Measurements from ENCODE around the gene LAMTOR1.
A peak's percentile ranks its signal among the peaks of the same experiment; 100 is the strongest.

LAMTOR1 gene

DNA sequence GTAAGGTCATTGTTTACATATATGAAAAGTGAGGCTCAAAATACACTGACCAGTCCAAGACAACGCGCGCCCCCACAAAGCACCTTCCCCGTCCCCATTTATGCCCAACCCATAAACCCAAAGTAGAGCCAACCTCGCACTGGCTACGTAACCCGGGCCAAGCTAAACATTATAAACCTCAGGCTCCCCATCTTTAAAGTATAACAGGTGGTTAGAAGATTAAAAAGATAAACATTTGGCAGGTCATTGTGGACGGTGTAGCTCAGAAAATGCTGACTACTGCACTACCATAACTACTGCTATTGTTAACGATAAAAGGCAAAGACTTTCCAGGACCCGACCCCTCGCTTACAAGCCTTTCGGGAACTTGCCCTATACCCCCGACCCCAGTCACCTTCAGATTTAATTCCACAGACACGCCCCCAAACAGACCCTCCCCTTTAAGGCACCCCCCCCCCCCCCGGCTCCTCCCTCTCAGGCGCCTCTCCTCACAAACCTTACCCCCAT, 23.2 kb downstream of the LAMTOR1 start:
- Histone ChIP-seq H3K4me3 (ENCODE audit: low read depth in 1 of 2, low read length in 2 of 2) (peak overlapping the region; percentile 86 to 96), H4K20me1 (ENCODE audit: insufficient read depth, low read length) (peaks cover 23% of the 10 kb centered on the region), H3K27ac (ENCODE audit: low read length) (peak overlapping the region; percentile 92), H2AFZ (ENCODE audit: low read depth, low read length) (peak overlapping the region; percentile 81), H3K36me3 (ENCODE audit: insufficient read depth, low read length) (peaks cover 17% of the 10 kb centered on the region), H3K4me1 (ENCODE audit: insufficient read depth, low read length) (peaks cover 36% of the 10 kb centered on the region), H3K79me2 (ENCODE audit: insufficient read depth, low read length) (peaks cover 54% of the 10 kb centered on the region), H3K9me3 (ENCODE audit: insufficient read depth, low read length, severe bottlenecking) (no peaks in the 10 kb centered on the region), H3K4me2 (ENCODE audit: insufficient read depth, low read length) (peak overlapping the region; percentile 95), H3K27me3 (ENCODE audit: insufficient read depth, low read length, poor library complexity) (no peaks in the 10 kb centered on the region), H3K9ac (ENCODE audit: low read depth, low read length) (peak overlapping the region; percentile 81)
- TF ChIP-seq EZH2 (IDR thresholded peaks at IDR 0.05; ENCODE audit: borderline replicate concordance, low read depth, low read length, severe bottlenecking), result no peak
- TF ChIP-seq, protein P1, sequence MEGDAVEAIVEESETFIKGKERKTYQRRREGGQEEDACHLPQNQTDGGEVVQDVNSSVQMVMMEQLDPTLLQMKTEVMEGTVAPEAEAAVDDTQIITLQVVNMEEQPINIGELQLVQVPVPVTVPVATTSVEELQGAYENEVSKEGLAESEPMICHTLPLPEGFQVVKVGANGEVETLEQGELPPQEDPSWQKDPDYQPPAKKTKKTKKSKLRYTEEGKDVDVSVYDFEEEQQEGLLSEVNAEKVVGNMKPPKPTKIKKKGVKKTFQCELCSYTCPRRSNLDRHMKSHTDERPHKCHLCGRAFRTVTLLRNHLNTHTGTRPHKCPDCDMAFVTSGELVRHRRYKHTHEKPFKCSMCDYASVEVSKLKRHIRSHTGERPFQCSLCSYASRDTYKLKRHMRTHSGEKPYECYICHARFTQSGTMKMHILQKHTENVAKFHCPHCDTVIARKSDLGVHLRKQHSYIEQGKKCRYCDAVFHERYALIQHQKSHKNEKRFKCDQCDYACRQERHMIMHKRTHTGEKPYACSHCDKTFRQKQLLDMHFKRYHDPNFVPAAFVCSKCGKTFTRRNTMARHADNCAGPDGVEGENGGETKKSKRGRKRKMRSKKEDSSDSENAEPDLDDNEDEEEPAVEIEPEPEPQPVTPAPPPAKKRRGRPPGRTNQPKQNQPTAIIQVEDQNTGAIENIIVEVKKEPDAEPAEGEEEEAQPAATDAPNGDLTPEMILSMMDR (IDR thresholded peaks at IDR 0.05; ENCODE audit: borderline replicate concordance, extremely low read depth, low read length, poor library complexity, severe bottlenecking), result no peak
- ATAC-seq (ENCODE audit: insufficient read depth, low read depth) (peak; percentile 42), DNase-seq (no peak)

DNA sequence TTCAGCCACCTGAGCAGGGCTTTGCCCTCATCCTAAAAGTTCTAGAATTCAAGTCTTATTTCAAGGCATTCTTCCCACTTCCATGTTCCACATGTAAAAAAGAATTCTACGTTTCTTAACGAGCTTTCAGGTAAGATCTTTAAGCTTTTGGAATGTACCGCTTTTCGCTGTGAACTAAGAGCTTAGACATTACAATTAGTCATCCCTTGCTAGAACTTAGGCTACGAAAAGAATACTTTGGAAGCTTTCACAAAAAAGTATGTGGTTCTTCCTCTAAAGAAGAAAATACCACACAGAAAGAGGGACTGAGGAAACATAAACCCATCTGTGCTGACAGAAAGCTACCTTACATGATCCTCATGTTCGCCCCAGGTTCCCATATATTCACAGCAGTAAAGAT, 24.6 kb downstream of the LAMTOR1 start:
- Histone ChIP-seq H3K4me3 (ENCODE audit: low read depth in 1 of 2, low read length in 2 of 2) (peak overlapping the region in 1 of 2 experiments; percentile 96; a peak in 2 of 4 replicates), H4K20me1 (ENCODE audit: insufficient read depth, low read length) (peaks cover 27% of the 10 kb centered on the region), H3K27ac (ENCODE audit: low read length) (peak overlapping the region; percentile 38; the same call in 1 of the 2 replicates), H3K27me3 (ENCODE audit: insufficient read depth, low read length, poor library complexity) (no peaks in the 10 kb centered on the region), H3K36me3 (ENCODE audit: insufficient read depth, low read length) (peaks cover 20% of the 10 kb centered on the region), H3K79me2 (ENCODE audit: insufficient read depth, low read length) (peaks cover 66% of the 10 kb centered on the region), H3K9me3 (ENCODE audit: insufficient read depth, low read length, severe bottlenecking) (no peaks in the 10 kb centered on the region), H3K9ac (ENCODE audit: low read depth, low read length) (peak overlapping the region; percentile 81; the same call in 1 of the 2 replicates), H3K4me2 (ENCODE audit: insufficient read depth, low read length) (peak overlapping the region; percentile 95), H2AFZ (ENCODE audit: low read depth, low read length) (no peak overlapping the region), H3K4me1 (ENCODE audit: insufficient read depth, low read length) (peaks cover 36% of the 10 kb centered on the region)
- TF ChIP-seq, protein P1 (IDR thresholded peaks at IDR 0.05; ENCODE audit: borderline replicate concordance, extremely low read depth, low read length, poor library complexity, severe bottlenecking), result no peak
- TF ChIP-seq EZH2 (IDR thresholded peaks at IDR 0.05; ENCODE audit: borderline replicate concordance, low read depth, low read length, severe bottlenecking), result no peak
- DNase-seq (no peak), ATAC-seq (ENCODE audit: insufficient read depth, low read depth) (no peak)

DNA sequence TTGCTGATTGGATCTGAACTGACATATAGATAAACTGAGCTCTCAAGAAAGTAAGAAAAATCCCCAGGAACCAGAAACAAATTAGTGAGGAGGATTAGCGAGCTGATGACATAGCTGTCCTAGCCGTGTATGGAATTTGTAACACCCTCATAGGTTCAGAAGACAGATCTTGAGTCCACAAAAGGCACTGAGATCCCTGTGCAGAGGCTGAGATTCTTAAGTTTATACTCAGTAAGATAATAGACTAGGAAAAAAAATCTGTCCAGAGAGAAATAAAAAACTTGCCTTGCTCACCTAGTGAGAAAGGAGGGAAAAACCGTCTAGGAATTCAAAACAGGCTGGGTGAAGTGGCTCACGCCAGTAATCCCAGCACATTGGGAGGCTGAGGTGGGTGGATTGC, 27.3 kb downstream of the LAMTOR1 start:
- DNase-seq, result no peak
- Histone ChIP-seq H3K9ac (ENCODE audit: low read depth, low read length) (no peak overlapping the region), H3K36me3 (ENCODE audit: insufficient read depth, low read length) (peaks cover 25% of the 10 kb centered on the region), H3K4me1 (ENCODE audit: insufficient read depth, low read length) (peaks cover 31% of the 10 kb centered on the region), H3K27ac (ENCODE audit: low read length) (no peak overlapping the region), H3K9me3 (ENCODE audit: insufficient read depth, low read length, severe bottlenecking) (no peaks in the 10 kb centered on the region), H3K4me3 (ENCODE audit: low read depth in 1 of 2, low read length in 2 of 2) (no peak overlapping the region), H4K20me1 (ENCODE audit: insufficient read depth, low read length) (peaks cover 44% of the 10 kb centered on the region), H2AFZ (ENCODE audit: low read depth, low read length) (no peak overlapping the region), H3K4me2 (ENCODE audit: insufficient read depth, low read length) (no peak overlapping the region), H3K27me3 (ENCODE audit: insufficient read depth, low read length, poor library complexity) (no peaks in the 10 kb centered on the region), H3K79me2 (ENCODE audit: insufficient read depth, low read length) (peaks cover 94% of the 10 kb centered on the region)
- TF ChIP-seq, protein P1 (IDR thresholded peaks at IDR 0.05; ENCODE audit: borderline replicate concordance, extremely low read depth, low read length, poor library complexity, severe bottlenecking), result no peak
- TF ChIP-seq EZH2 (IDR thresholded peaks at IDR 0.05; ENCODE audit: borderline replicate concordance, low read depth, low read length, severe bottlenecking), result no peak
- ATAC-seq (ENCODE audit: insufficient read depth, low read depth), result no peak
